BJ (cell line): ENCODE results near the gene CCNL1. TPM values are rescaled to one million over a fixed set of nuclear protein-coding genes. Genes with fewer than 3 reads are reported as not detected.
"Not testable (repeated sequence)": the region's sequence is repeated elsewhere in the genome, so short reads cannot be mapped to it uniquely, and the experiment has no call there.

Experiments
- CTCF ChIA-PET: fragments of 350-600 bp; formaldehyde crosslinking; extraction: SDS; loops from one replicate; lab custom pipeline; 2021; ENCODE audit warnings: antibody characterized with exemption, inconsistent platforms; lab: Yijun Ruan, JAX
- POLR2A ChIA-PET: fragments of 300-600 bp; sonication (Branson Sonifier 250); formaldehyde crosslinking; extraction: SDS; loops from one replicate; lab custom pipeline; 2021; ENCODE audit warnings: antibody characterized with exemption; lab: Charles Lee
- DNase-seq: peaks from one replicate; pipeline ENCODE4 v3.0.0-alpha.2; 2011; ENCODE audit warnings: low read depth
- H3K27me3 ChIP-seq: 2 replicates; pipeline ENCODE4 v1.6.0; 2011; ENCODE audit warnings: low read length; ENCODE audit not compliant: control insufficient read depth, insufficient read depth
- H3K36me3 ChIP-seq: 2 replicates; pipeline ENCODE4 v1.5.1; 2011; ENCODE audit warnings: low read length; ENCODE audit not compliant: control insufficient read depth, insufficient read depth
- H3K4me3 ChIP-seq: 2 replicates; pipeline ENCODE4 v1.5.1; 2011; ENCODE audit warnings: low read depth, mild to moderate bottlenecking, control low read depth, low read length
- polyA plus RNA-seq: library from polyadenylated mRNA; depleted of rRNA; stranded (reverse); fragments of >200 nt; gene quantifications from 2 replicates; pipeline ENCODE4 v1.2.3, GENCODE V29; 2011
- TF ChIP-seq, protein P1 (sequence below): IDR thresholded peaks from 2 replicates; pipeline ENCODE4 v1.5.1; 2011; ENCODE audit warnings: low read depth, mild to moderate bottlenecking, control low read depth, inconsistent platforms, low read length, moderate library complexity; ENCODE audit not compliant: insufficient read depth

Gene CCNL1
- polyA plus RNA-seq, 1 experiment = 145 TPM

- POLR2A ChIA-PET = no interaction called here
- TF ChIP-seq, protein P1, sequence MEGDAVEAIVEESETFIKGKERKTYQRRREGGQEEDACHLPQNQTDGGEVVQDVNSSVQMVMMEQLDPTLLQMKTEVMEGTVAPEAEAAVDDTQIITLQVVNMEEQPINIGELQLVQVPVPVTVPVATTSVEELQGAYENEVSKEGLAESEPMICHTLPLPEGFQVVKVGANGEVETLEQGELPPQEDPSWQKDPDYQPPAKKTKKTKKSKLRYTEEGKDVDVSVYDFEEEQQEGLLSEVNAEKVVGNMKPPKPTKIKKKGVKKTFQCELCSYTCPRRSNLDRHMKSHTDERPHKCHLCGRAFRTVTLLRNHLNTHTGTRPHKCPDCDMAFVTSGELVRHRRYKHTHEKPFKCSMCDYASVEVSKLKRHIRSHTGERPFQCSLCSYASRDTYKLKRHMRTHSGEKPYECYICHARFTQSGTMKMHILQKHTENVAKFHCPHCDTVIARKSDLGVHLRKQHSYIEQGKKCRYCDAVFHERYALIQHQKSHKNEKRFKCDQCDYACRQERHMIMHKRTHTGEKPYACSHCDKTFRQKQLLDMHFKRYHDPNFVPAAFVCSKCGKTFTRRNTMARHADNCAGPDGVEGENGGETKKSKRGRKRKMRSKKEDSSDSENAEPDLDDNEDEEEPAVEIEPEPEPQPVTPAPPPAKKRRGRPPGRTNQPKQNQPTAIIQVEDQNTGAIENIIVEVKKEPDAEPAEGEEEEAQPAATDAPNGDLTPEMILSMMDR = no peak
Observed at GRCh38 chr3:157180262-157180661, 20.3 kb upstream of the CCNL1 start.

DNA sequence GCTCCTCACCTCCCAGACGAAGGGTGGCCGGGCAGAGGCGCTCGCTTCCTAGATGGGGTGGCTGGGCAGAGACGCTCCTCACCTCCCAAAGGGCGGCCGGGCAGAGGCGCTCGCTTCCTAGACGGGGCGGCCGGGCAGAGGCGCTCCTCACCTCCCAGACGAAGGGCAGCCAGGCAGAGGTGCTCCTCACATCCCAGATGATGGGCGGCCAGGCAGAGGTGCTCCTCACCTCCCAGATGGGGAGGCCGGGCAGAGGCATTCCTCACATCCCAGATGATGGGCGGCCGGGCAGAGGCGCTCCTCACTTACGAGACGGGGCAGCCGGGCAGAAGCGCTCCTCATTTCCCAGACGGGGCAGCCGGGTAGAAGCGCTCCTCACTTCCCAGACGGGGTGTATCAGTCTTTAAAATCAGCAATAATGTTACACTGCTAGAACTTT lies 19.4 kb upstream of the CCNL1 start:
- DNase-seq = no peak
- ChIA-PET POLR2A (no interaction called here), CTCF (no interaction called here)
- Histone ChIP-seq H3K27me3 (no peaks in the 10 kb centered on the region), H3K36me3 (no peaks in the 10 kb centered on the region; the same call in 1 of the 2 replicates), H3K4me3 (no peak overlapping the region)
- TF ChIP-seq, protein P1 = no peak

More at GRCh38 chr3:157180262-157180661, 20.3 kb upstream of the CCNL1 start:
- no peak for DNase-seq
- no peaks in the 10 kb centered on the region for H3K27me3 ChIP-seq
- CTCF ChIA-PET = no interaction called here
- H3K36me3 ChIP-seq = no peaks in the 10 kb centered on the region; the same call in 1 of the 2 replicates
- H3K4me3 ChIP-seq = no peak overlapping the region

- H3K27me3 ChIP-seq, H3K36me3 ChIP-seq, POLR2A ChIA-PET, H3K4me3 ChIP-seq, DNase-seq, CTCF ChIA-PET: not testable (repeated sequence)
Observed at GRCh38 chr3:157178503-157179364, 18.8 kb upstream of the CCNL1 start.

DNA sequence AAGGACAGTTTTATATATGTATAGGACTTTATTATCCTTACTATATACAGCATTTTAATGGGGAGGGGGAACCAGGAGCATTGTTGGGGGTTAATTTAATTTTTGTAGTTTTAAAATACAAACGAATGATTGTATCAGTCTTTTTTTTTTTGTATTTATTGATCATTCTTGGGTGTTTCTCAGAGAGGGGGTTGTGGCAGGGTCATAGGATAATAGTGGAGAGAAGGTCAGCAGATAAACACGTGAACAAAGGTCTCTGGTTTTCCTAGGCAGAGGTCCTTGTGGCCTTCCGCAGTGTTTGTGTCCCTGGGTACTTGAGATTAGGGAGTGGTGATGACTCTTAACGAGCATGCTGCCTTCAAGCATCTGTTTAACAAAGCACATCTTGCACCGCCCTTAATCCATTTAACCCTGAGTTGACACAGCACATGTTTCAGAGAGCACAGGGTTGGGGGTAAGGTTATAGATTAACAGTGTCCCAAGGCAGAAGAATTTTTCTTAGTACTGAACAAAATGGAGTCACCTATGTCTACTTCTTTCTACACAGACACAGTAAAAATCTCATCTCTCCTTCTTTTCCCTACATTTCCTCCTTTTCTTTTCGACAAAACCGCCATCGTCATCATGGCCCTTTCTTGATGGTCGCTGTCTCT lies 18.0 kb upstream of the CCNL1 start:
- CTCF ChIA-PET = interaction anchor here (0.6 kb wide), 1 partner anchor 63 kb away, joined by 3 read pairs; no protein-coding TSS in a partner anchor
- DNase-seq = not testable (repeated sequence)

GRCh38 chr3:157176934-157177333 lies 17.0 kb upstream of the CCNL1 start:
- no peak for DNase-seq
- POLR2A ChIA-PET = interaction anchor here (3.5 kb wide), 1 partner anchor 17 kb away, joined by 39 read pairs; the partner anchor contains the start of gene CCNL1

More for the DNA sequence above, 18.0 kb upstream of the CCNL1 start:
- POLR2A ChIA-PET, H3K27me3 ChIP-seq, H3K36me3 ChIP-seq, H3K4me3 ChIP-seq: not testable (repeated sequence)

More at GRCh38 chr3:157176934-157177333, 17.0 kb upstream of the CCNL1 start:
- Histone ChIP-seq H3K27me3 (no peaks in the 10 kb centered on the region), H3K36me3 (no peaks in the 10 kb centered on the region), H3K4me3 (no peak overlapping the region)
- CTCF ChIA-PET = interaction anchor here (0.9 kb wide), 1 partner anchor 11 kb away, joined by 3 read pairs; no protein-coding TSS in a partner anchor
- TF ChIP-seq, protein P1 = no peak
